Astrocyte of the cerebellum (primary cell): Measurements from ENCODE around the gene UCHL3.

Source experiments
- DNase-seq: peaks from one replicate; pipeline ENCODE4 v3.0.0-alpha.2; 2011; ENCODE audit warnings: low read depth
- H3K4me3 ChIP-seq: 2 replicates; pipeline ENCODE4 v1.5.1; 2011; ENCODE audit warnings: mild to moderate bottlenecking, low read depth, low read length, moderate library complexity
- CTCF ChIP-seq: IDR thresholded peaks from 2 replicates; pipeline ENCODE4 v1.5.1; 2012; ENCODE audit warnings: low read length, low read depth, moderate library complexity, mild to moderate bottlenecking; ENCODE audit errors: missing control alignments
- in situ Hi-C: cut with HindIII; loops from 2 replicates; pipeline ENCODE4 v1.10.0; 2017; ENCODE audit warnings: low sequenced_read_pairs

The UCHL3 gene

GRCh38 chr13:75512253-75512652 lies 37.3 kb upstream of the UCHL3 start:
- DNase-seq, result no peak
- no peak overlapping the region for H3K4me3 ChIP-seq
- in situ Hi-C loops, result no loop called here
- no peak for TF ChIP-seq CTCF

GRCh38 chr13:75513271-75513670 lies 36.3 kb upstream of the UCHL3 start:
- DNase-seq, result no peak
- in situ Hi-C loops, result no loop called here
- no peak overlapping the region for H3K4me3 ChIP-seq
- TF ChIP-seq CTCF, result no peak

GRCh38 chr13:75514080-75514995 lies 35.3 kb upstream of the UCHL3 start:
- in situ Hi-C loops, result no loop called here
- no peak for DNase-seq
- H3K4me3 ChIP-seq, result no peak overlapping the region
- TF ChIP-seq CTCF, result no peak

- DNase-seq, result no peak
- no peak overlapping the region for H3K4me3 ChIP-seq
- in situ Hi-C loops, result no loop called here
- TF ChIP-seq CTCF, result no peak
These were observed 31.0 kb upstream of the UCHL3 start for GRCh38 chr13:75518439-75519088.

GRCh38 chr13:75521956-75522355 lies 27.6 kb upstream of the UCHL3 start:
- no peak for DNase-seq
- H3K4me3 ChIP-seq, result no peak overlapping the region
- no peak for TF ChIP-seq CTCF
- in situ Hi-C loops, result no loop called here

- DNase-seq, result no peak
- no peak for TF ChIP-seq CTCF
- no peak overlapping the region for H3K4me3 ChIP-seq
- in situ Hi-C loops, result no loop called here
These were observed 19.0 kb upstream of the UCHL3 start for GRCh38 chr13:75530549-75530961.
